ENCODE data around the gene BTF3. TPM values are rescaled to one million over a fixed set of nuclear protein-coding genes. Genes with fewer than 3 reads are reported as not detected.
A peak's percentile ranks its signal among the peaks of the same experiment; 100 is the strongest.
"Not testable (repeated sequence)": the region's sequence is repeated elsewhere in the genome, so short reads cannot be mapped to it uniquely, and the experiment has no call there.

BTF3 gene
- total RNA-seq, 2 donors from 2014 or later, result 522 to 537 TPM

GRCh38 chr5:73507062-73507461, 8.8 kb downstream of the BTF3 start:
- intact Hi-C loops (cut with DNase I, micrococcal nuclease), result no loop called here
- no peak for ATAC-seq
- no peak for DNase-seq

GRCh38 chr5:73508521-73508920, 10.3 kb downstream of the BTF3 start:
- DNase-seq; intact Hi-C loops (cut with DNase I, micrococcal nuclease): not testable (repeated sequence)
- ATAC-seq, result peak; percentile 60

GRCh38 chr5:73513996-73514395, 15.8 kb downstream of the BTF3 start:
- DNase-seq, result peak; percentile 37 to 74
- peak; percentile 91 for ATAC-seq
- intact Hi-C loops (cut with DNase I, micrococcal nuclease), result no loop called here

- intact Hi-C loops (cut with DNase I, micrococcal nuclease), result no loop called here
- DNase-seq (no peak), ATAC-seq (peak; percentile 65)
Measured at GRCh38 chr5:73514418-73514817, 16.2 kb downstream of the BTF3 start.

- intact Hi-C loops (cut with DNase I, micrococcal nuclease), result no loop called here
- ATAC-seq, result peak; percentile 66
- DNase-seq, result peak; percentile 43 to 50
Measured at GRCh38 chr5:73515232-73515631, 17.0 kb downstream of the BTF3 start.

- intact Hi-C loops (cut with DNase I, micrococcal nuclease), result no loop called here
- peak; percentile 49 to 60 for DNase-seq
- peak; percentile 84 for ATAC-seq
Measured at GRCh38 chr5:73519531-73520283, 21.5 kb downstream of the BTF3 start.

GRCh38 chr5:73522989-73523388, 24.7 kb downstream of the BTF3 start:
- DNase-seq, result no peak
- intact Hi-C loops (cut with DNase I, micrococcal nuclease), result no loop called here
- no peak for ATAC-seq

- DNase-seq (no peak), ATAC-seq (no peak)
- intact Hi-C loops (cut with DNase I, micrococcal nuclease), result no loop called here
Measured at GRCh38 chr5:73523861-73524260, 25.6 kb downstream of the BTF3 start.

- ATAC-seq, result no peak
- intact Hi-C loops (cut with DNase I, micrococcal nuclease), result no loop called here
- no peak for DNase-seq
Measured at GRCh38 chr5:73525606-73526203, 27.5 kb downstream of the BTF3 start.

GRCh38 chr5:73528248-73528647, 30.0 kb downstream of the BTF3 start:
- DNase-seq, result no peak
- intact Hi-C loops (cut with DNase I, micrococcal nuclease), result no loop called here
- ATAC-seq, result no peak

GRCh38 chr5:73529081-73529480, 30.8 kb downstream of the BTF3 start:
- ATAC-seq (no peak), DNase-seq (no peak)
- intact Hi-C loops (cut with DNase I, micrococcal nuclease), result no loop called here

GRCh38 chr5:73531356-73531755, 33.1 kb downstream of the BTF3 start:
- intact Hi-C loops (cut with DNase I, micrococcal nuclease), result no loop called here
- DNase-seq (no peak), ATAC-seq (no peak)

GRCh38 chr5:73532195-73532594, 34.0 kb downstream of the BTF3 start:
- DNase-seq, result no peak
- peak; percentile 70 for ATAC-seq
- intact Hi-C loops (cut with DNase I, micrococcal nuclease), result no loop called here

- intact Hi-C loops (cut with DNase I, micrococcal nuclease), result no loop called here
- DNase-seq, result no peak
- ATAC-seq, result no peak
Measured at GRCh38 chr5:73534011-73534644, 35.9 kb downstream of the BTF3 start.

- intact Hi-C loops (cut with DNase I, micrococcal nuclease), result no loop called here
- ATAC-seq (no peak), DNase-seq (no peak)
Measured at GRCh38 chr5:73534971-73535370, 36.7 kb downstream of the BTF3 start.

GRCh38 chr5:73539730-73540129, 41.5 kb downstream of the BTF3 start:
- ATAC-seq (no peak), DNase-seq (no peak)
- intact Hi-C loops (cut with DNase I, micrococcal nuclease), result no loop called here

- no peak for DNase-seq
- no peak for ATAC-seq
- intact Hi-C loops (cut with DNase I, micrococcal nuclease), result no loop called here
Measured at GRCh38 chr5:73540192-73540591, 42.0 kb downstream of the BTF3 start.

- peak; percentile 33 for ATAC-seq
- no peak for DNase-seq
Measured at GRCh38 chr5:73542020-73542419, 43.8 kb downstream of the BTF3 start.

GRCh38 chr5:73544429-73545402, 46.5 kb downstream of the BTF3 start:
- intact Hi-C loops (cut with DNase I, micrococcal nuclease), result no loop called here
- DNase-seq (peak; percentile 84 to 93), ATAC-seq (peak; percentile 90)

More at GRCh38 chr5:73542020-73542419, 43.8 kb downstream of the BTF3 start:
- intact Hi-C loops (cut with DNase I, micrococcal nuclease), result no loop called here
